ENCODE results near the gene ATP1A2. TPM values are rescaled to one million over a fixed set of nuclear protein-coding genes. Genes with fewer than 3 reads are reported as not detected.

Gene ATP1A2
- total RNA-seq (not detected), total RNA-seq (0 reads per million in 2 donors)

GRCh38 chr1:160115545-160116282 is at the start of gene ATP1A2:
ATP1A2 (plus strand) TSS chr1:160115759; CDS start chr1:160115862, 103 bp downstream.
- no peak within 1 kb of the TSS for H3K27ac Mint-ChIP-seq

GRCh38 chr1:160066829-160067745 is 48.5 kb upstream of the ATP1A2 start:
- no peaks in the 10 kb centered on the region for H3K9me3 ChIP-seq (ENCODE audit: control insufficient read depth, low read length, poor library complexity, severe bottlenecking)
- DNase-seq (no peak), ATAC-seq (no peak)
- Mint-ChIP-seq H3K27ac (no peak overlapping the region), H3K4me1 (peaks cover 18% of the 10 kb centered on the region), H3K27me3 (peaks cover 53% of the 10 kb centered on the region), H3K4me3 (no peak overlapping the region), H3K36me3 (ENCODE audit: low read depth) (peaks cover 17% of the 10 kb centered on the region)

More at GRCh38 chr1:160115545-160116282, at the start of gene ATP1A2:
- no peaks in the 10 kb centered on the region for H3K9me3 ChIP-seq (ENCODE audit: control insufficient read depth, low read length, poor library complexity, severe bottlenecking)
- Mint-ChIP-seq H3K36me3 (ENCODE audit: low read depth) (peaks cover 3% of the 10 kb centered on the region), H3K4me3 (no peak within 1 kb of the TSS), H3K4me1 (peaks cover 6% of the 10 kb centered on the region), H3K27me3 (peaks cover 52% of the 10 kb centered on the region)
- ATAC-seq (no peak), DNase-seq (no peak)

DNA sequence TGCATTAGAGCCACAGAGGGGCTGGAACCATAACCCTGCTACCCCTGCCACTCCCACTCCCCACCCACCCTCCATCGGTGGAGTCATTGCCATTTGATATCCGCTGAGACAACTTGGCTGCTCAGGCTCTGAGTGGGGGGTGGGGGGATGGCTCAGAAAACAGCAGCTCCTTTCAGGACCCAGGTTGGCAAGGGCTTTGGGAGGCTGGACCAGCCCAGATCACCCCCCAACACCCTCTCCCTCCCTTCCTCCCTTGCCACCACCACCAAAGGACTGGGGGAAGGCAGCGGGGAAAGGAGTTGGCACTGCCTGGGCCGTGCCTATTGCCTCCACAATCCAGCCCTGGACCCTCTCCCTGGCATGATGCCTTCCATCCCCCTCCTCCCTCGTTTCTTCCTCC is 47.3 kb upstream of the ATP1A2 start:
- ATAC-seq, result no peak
- no peak overlapping the region for H3K4me3 Mint-ChIP-seq
- peaks cover 19% of the 10 kb centered on the region for H3K4me1 Mint-ChIP-seq
- peaks cover 19% of the 10 kb centered on the region for H3K36me3 Mint-ChIP-seq (ENCODE audit: low read depth)
- H3K27ac Mint-ChIP-seq, result no peak overlapping the region
- no peak for DNase-seq
- H3K9me3 ChIP-seq (ENCODE audit: control insufficient read depth, low read length, poor library complexity, severe bottlenecking), result no peaks in the 10 kb centered on the region
- peaks cover 59% of the 10 kb centered on the region for H3K27me3 Mint-ChIP-seq

- Mint-ChIP-seq H3K27me3 (peaks cover 69% of the 10 kb centered on the region), H3K27ac (peak within 1 kb of the TSS; percentile 72)
- H3K9me3 ChIP-seq (ENCODE audit: control insufficient read depth, low read length, poor library complexity, severe bottlenecking), result no peaks in the 10 kb centered on the region
These were observed 45.9 kb upstream of the ATP1A2 start, which contains the start of gene KCNJ10 for GRCh38 chr1:160069460-160070231. KCNJ10 (minus strand) TSS chr1:160070160; CDS start chr1:160042532, 27,628 bp downstream.

GRCh38 chr1:160070243-160071163 is 45.1 kb upstream of the ATP1A2 start:
- H3K4me3 Mint-ChIP-seq, result peak overlapping the region; percentile 98
- peak; percentile 26 to 61 (median 45) for DNase-seq
- peak; percentile 92 for ATAC-seq
- no peaks in the 10 kb centered on the region for H3K9me3 ChIP-seq (ENCODE audit: control insufficient read depth, low read length, poor library complexity, severe bottlenecking)
- H3K36me3 Mint-ChIP-seq (ENCODE audit: low read depth), result peaks cover 26% of the 10 kb centered on the region
- H3K4me1 Mint-ChIP-seq, result peaks cover 19% of the 10 kb centered on the region
- H3K27me3 Mint-ChIP-seq, result peaks cover 73% of the 10 kb centered on the region
- peak overlapping the region; percentile 72 for H3K27ac Mint-ChIP-seq

More at GRCh38 chr1:160069460-160070231, 45.9 kb upstream of the ATP1A2 start, which contains the start of gene KCNJ10:
- ATAC-seq, result no peak
- H3K4me3 Mint-ChIP-seq, result peak within 1 kb of the TSS; percentile 98
- peaks cover 19% of the 10 kb centered on the region for H3K4me1 Mint-ChIP-seq
- peaks cover 23% of the 10 kb centered on the region for H3K36me3 Mint-ChIP-seq (ENCODE audit: low read depth)
- DNase-seq, result no peak

DNA sequence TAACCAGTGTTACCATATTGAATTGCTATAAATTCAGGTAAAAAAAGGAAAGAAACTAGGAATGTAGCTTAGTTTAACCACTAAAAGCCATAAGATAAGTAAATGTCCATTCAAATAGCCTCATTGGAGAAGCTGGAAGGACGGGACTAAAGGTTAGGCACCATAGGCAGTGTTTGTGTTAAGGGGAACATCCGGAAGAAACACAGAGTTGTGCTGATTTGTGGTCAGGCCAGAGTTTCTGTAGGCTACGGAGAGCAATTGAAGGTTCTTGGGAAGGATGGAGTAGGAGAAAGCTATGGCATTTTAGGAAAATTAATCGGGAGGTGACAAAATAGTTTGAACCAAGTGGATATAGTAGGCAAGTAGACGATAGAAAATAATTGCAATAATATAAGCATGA is 44.3 kb upstream of the ATP1A2 start:
- Mint-ChIP-seq H3K4me3 (no peak overlapping the region), H3K27ac (no peak overlapping the region), H3K36me3 (ENCODE audit: low read depth) (peaks cover 24% of the 10 kb centered on the region), H3K27me3 (peaks cover 76% of the 10 kb centered on the region), H3K4me1 (peaks cover 19% of the 10 kb centered on the region)
- ATAC-seq (no peak), DNase-seq (no peak)
- H3K9me3 ChIP-seq (ENCODE audit: control insufficient read depth, low read length, poor library complexity, severe bottlenecking), result no peaks in the 10 kb centered on the region

GRCh38 chr1:160074865-160075264 is 40.7 kb upstream of the ATP1A2 start:
- H3K4me1 Mint-ChIP-seq, result peaks cover 17% of the 10 kb centered on the region
- H3K27ac Mint-ChIP-seq, result no peak overlapping the region
- H3K36me3 Mint-ChIP-seq (ENCODE audit: low read depth), result peaks cover 25% of the 10 kb centered on the region
- H3K27me3 Mint-ChIP-seq, result peaks cover 86% of the 10 kb centered on the region
- no peak for ATAC-seq
- H3K4me3 Mint-ChIP-seq, result no peak overlapping the region
- H3K9me3 ChIP-seq (ENCODE audit: control insufficient read depth, low read length, poor library complexity, severe bottlenecking), result no peaks in the 10 kb centered on the region
- DNase-seq, result no peak

- Mint-ChIP-seq H3K27me3 (peaks cover 88% of the 10 kb centered on the region), H3K36me3 (ENCODE audit: low read depth) (peaks cover 25% of the 10 kb centered on the region), H3K4me3 (no peak overlapping the region), H3K4me1 (peaks cover 10% of the 10 kb centered on the region), H3K27ac (no peak overlapping the region)
- no peaks in the 10 kb centered on the region for H3K9me3 ChIP-seq (ENCODE audit: control insufficient read depth, low read length, poor library complexity, severe bottlenecking)
- DNase-seq, result no peak
- ATAC-seq, result no peak
These were observed 39.7 kb upstream of the ATP1A2 start for GRCh38 chr1:160075836-160076235.

- H3K27ac Mint-ChIP-seq, result no peak overlapping the region
- peaks cover 88% of the 10 kb centered on the region for H3K27me3 Mint-ChIP-seq
- ATAC-seq (no peak), DNase-seq (no peak)
- H3K4me1 Mint-ChIP-seq, result peaks cover 11% of the 10 kb centered on the region
- H3K36me3 Mint-ChIP-seq (ENCODE audit: low read depth), result peaks cover 28% of the 10 kb centered on the region
- H3K4me3 Mint-ChIP-seq, result no peak overlapping the region
- H3K9me3 ChIP-seq (ENCODE audit: control insufficient read depth, low read length, poor library complexity, severe bottlenecking), result no peaks in the 10 kb centered on the region
These were observed 39.3 kb upstream of the ATP1A2 start for GRCh38 chr1:160076295-160076694.

GRCh38 chr1:160077486-160077885 is 38.1 kb upstream of the ATP1A2 start:
- DNase-seq (no peak), ATAC-seq (no peak)
- Mint-ChIP-seq H3K27me3 (peaks cover 88% of the 10 kb centered on the region), H3K4me3 (peak overlapping the region; percentile 7), H3K27ac (no peak overlapping the region), H3K4me1 (peaks cover 4% of the 10 kb centered on the region), H3K36me3 (ENCODE audit: low read depth) (peaks cover 19% of the 10 kb centered on the region)
- no peaks in the 10 kb centered on the region for H3K9me3 ChIP-seq (ENCODE audit: control insufficient read depth, low read length, poor library complexity, severe bottlenecking)

- peak; percentile 92 for ATAC-seq
- peak in 2 of 3 donors; percentile 37 to 48 for DNase-seq
- H3K9me3 ChIP-seq (ENCODE audit: control insufficient read depth, low read length, poor library complexity, severe bottlenecking), result no peaks in the 10 kb centered on the region
- H3K36me3 Mint-ChIP-seq (ENCODE audit: low read depth), result peaks cover 16% of the 10 kb centered on the region
- peaks cover 4% of the 10 kb centered on the region for H3K4me1 Mint-ChIP-seq
- peaks cover 85% of the 10 kb centered on the region for H3K27me3 Mint-ChIP-seq
- H3K4me3 Mint-ChIP-seq, result no peak overlapping the region
- H3K27ac Mint-ChIP-seq, result no peak overlapping the region
These were observed 36.9 kb upstream of the ATP1A2 start for GRCh38 chr1:160078512-160079195.
